ENCODE results near the gene ADM5.

DNA sequence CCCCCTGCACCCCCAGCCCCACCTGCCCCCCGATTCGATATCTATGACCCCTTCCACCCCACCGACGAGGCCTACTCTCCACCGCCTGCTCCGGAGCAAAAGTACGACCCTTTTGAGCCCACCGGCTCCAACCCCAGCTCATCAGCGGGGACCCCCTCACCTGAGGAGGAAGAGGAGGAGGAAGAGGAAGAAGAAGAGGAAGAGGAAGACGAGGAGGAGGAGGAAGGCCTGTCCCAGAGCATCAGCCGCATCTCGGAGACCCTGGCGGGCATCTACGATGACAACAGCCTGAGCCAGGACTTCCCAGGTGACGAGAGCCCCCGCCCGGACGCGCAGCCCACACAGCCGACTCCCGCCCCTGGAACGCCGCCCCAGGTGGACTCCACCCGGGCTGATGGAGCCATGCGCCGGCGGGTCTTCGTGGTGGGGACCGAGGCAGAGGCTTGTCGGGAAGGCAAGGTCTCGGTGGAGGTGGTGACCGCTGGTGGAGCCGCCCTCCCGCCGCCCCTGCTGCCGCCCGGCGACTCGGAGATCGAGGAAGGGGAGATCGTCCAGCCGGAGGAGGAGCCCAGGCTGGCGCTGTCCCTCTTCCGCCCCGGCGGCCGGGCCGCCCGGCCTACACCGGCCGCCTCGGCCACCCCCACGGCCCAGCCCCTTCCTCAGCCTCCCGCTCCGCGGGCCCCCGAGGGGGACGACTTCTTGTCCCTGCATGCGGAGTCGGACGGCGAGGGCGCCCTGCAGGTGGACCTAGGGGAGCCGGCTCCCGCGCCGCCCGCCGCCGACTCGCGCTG lies 38.2 kb upstream of the ADM5 start:
- TF ChIP-seq, protein P1, sequence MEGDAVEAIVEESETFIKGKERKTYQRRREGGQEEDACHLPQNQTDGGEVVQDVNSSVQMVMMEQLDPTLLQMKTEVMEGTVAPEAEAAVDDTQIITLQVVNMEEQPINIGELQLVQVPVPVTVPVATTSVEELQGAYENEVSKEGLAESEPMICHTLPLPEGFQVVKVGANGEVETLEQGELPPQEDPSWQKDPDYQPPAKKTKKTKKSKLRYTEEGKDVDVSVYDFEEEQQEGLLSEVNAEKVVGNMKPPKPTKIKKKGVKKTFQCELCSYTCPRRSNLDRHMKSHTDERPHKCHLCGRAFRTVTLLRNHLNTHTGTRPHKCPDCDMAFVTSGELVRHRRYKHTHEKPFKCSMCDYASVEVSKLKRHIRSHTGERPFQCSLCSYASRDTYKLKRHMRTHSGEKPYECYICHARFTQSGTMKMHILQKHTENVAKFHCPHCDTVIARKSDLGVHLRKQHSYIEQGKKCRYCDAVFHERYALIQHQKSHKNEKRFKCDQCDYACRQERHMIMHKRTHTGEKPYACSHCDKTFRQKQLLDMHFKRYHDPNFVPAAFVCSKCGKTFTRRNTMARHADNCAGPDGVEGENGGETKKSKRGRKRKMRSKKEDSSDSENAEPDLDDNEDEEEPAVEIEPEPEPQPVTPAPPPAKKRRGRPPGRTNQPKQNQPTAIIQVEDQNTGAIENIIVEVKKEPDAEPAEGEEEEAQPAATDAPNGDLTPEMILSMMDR (conservative IDR thresholded peaks at IDR 0.05 in 1 of 2, IDR thresholded peaks at IDR 0.05 in 1 of 2; ENCODE audit: low read depth in 1 of 2, low read length in 2 of 2), result no peak
- no peak for TF ChIP-seq EZH2 (IDR thresholded peaks at IDR 0.05; ENCODE audit: low read length, missing control alignments)

Measured in fibroblast of lung (primary cell).